ENCODE data around the gene BLOC1S5.

The BLOC1S5 gene

GRCh38 chr6:7976485-7977056 lies 87.6 kb downstream of the BLOC1S5 start:
- TF ChIP-seq CSDC2 (CRISPR knock-in tag; IDR thresholded peaks at IDR 0.05): no peak
- TF ChIP-seq ARNTL (CRISPR knock-in tag; IDR thresholded peaks at IDR 0.05; ENCODE audit: borderline replicate concordance, low read depth): no peak
- TF ChIP-seq ZFP30 (CRISPR knock-in tag; IDR thresholded peaks at IDR 0.05): no peak
- TF ChIP-seq RARB (CRISPR knock-in tag; IDR thresholded peaks at IDR 0.05): no peak
- no peak for TF ChIP-seq PATZ1 (CRISPR knock-in tag; IDR thresholded peaks at IDR 0.05; ENCODE audit: borderline replicate concordance)
- TF ChIP-seq ISL1 (CRISPR knock-in tag; IDR thresholded peaks at IDR 0.05): no peak
- no peak for TF ChIP-seq OSR1 (CRISPR knock-in tag; IDR thresholded peaks at IDR 0.05)
- TF ChIP-seq POU6F1 (CRISPR knock-in tag; IDR thresholded peaks at IDR 0.05; ENCODE audit: borderline replicate concordance, low read depth): no peak
- TF ChIP-seq ESRRG (CRISPR knock-in tag; IDR thresholded peaks at IDR 0.05): no peak
- TF ChIP-seq PPARA (CRISPR knock-in tag; IDR thresholded peaks at IDR 0.05; ENCODE audit: borderline replicate concordance): no peak
- no peak for TF ChIP-seq ZNF8 (CRISPR knock-in tag; IDR thresholded peaks at IDR 0.05)
- TF ChIP-seq ZNF70 (CRISPR knock-in tag; IDR thresholded peaks at IDR 0.05): no peak
- TF ChIP-seq TOX (CRISPR knock-in tag; IDR thresholded peaks at IDR 0.05; ENCODE audit: borderline replicate concordance): no peak
- no peak for TF ChIP-seq GLIS3 (CRISPR knock-in tag; IDR thresholded peaks at IDR 0.05)
- no peak for TF ChIP-seq BACH2 (CRISPR knock-in tag; IDR thresholded peaks at IDR 0.05; ENCODE audit: borderline replicate concordance)
- TF ChIP-seq, protein P1, sequence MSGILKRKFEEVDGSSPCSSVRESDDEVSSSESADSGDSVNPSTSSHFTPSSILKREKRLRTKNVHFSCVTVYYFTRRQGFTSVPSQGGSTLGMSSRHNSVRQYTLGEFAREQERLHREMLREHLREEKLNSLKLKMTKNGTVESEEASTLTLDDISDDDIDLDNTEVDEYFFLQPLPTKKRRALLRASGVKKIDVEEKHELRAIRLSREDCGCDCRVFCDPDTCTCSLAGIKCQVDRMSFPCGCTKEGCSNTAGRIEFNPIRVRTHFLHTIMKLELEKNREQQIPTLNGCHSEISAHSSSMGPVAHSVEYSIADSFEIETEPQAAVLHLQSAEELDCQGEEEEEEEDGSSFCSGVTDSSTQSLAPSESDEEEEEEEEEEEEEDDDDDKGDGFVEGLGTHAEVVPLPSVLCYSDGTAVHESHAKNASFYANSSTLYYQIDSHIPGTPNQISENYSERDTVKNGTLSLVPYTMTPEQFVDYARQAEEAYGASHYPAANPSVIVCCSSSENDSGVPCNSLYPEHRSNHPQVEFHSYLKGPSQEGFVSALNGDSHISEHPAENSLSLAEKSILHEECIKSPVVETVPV (CRISPR knock-in tag; IDR thresholded peaks at IDR 0.05): no peak
- no peak for TF ChIP-seq TCF4 (CRISPR knock-in tag; IDR thresholded peaks at IDR 0.05; ENCODE audit: borderline replicate concordance)
- TF ChIP-seq SNAI2 (CRISPR knock-in tag; IDR thresholded peaks at IDR 0.05): no peak
- no peak for TF ChIP-seq ZNF565 (CRISPR knock-in tag; conservative IDR thresholded peaks at IDR 0.05; ENCODE audit: low read depth)
- no peak for ATAC-seq

GRCh38 chr6:7975764-7976146 lies 88.4 kb downstream of the BLOC1S5 start:
- ATAC-seq: peak; percentile 74
- TF ChIP-seq, protein P2, sequence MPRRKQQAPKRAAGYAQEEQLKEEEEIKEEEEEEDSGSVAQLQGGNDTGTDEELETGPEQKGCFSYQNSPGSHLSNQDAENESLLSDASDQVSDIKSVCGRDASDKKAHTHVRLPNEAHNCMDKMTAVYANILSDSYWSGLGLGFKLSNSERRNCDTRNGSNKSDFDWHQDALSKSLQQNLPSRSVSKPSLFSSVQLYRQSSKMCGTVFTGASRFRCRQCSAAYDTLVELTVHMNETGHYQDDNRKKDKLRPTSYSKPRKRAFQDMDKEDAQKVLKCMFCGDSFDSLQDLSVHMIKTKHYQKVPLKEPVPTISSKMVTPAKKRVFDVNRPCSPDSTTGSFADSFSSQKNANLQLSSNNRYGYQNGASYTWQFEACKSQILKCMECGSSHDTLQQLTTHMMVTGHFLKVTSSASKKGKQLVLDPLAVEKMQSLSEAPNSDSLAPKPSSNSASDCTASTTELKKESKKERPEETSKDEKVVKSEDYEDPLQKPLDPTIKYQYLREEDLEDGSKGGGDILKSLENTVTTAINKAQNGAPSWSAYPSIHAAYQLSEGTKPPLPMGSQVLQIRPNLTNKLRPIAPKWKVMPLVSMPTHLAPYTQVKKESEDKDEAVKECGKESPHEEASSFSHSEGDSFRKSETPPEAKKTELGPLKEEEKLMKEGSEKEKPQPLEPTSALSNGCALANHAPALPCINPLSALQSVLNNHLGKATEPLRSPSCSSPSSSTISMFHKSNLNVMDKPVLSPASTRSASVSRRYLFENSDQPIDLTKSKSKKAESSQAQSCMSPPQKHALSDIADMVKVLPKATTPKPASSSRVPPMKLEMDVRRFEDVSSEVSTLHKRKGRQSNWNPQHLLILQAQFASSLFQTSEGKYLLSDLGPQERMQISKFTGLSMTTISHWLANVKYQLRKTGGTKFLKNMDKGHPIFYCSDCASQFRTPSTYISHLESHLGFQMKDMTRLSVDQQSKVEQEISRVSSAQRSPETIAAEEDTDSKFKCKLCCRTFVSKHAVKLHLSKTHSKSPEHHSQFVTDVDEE (CRISPR knock-in tag; IDR thresholded peaks at IDR 0.05): no peak
- TF ChIP-seq ZFP30 (CRISPR knock-in tag; IDR thresholded peaks at IDR 0.05): no peak
- TF ChIP-seq TCF4 (CRISPR knock-in tag; IDR thresholded peaks at IDR 0.05; ENCODE audit: borderline replicate concordance): no peak
- TF ChIP-seq, protein P3, sequence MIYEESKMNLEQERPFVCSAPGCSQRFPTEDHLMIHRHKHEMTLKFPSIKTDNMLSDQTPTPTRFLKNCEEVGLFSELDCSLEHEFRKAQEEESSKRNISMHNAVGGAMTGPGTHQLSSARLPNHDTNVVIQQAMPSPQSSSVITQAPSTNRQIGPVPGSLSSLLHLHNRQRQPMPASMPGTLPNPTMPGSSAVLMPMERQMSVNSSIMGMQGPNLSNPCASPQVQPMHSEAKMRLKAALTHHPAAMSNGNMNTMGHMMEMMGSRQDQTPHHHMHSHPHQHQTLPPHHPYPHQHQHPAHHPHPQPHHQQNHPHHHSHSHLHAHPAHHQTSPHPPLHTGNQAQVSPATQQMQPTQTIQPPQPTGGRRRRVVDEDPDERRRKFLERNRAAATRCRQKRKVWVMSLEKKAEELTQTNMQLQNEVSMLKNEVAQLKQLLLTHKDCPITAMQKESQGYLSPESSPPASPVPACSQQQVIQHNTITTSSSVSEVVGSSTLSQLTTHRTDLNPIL (CRISPR knock-in tag; IDR thresholded peaks at IDR 0.05; ENCODE audit: low read depth): no peak
- TF ChIP-seq ZNF565 (CRISPR knock-in tag; conservative IDR thresholded peaks at IDR 0.05; ENCODE audit: low read depth): no peak
- no peak for TF ChIP-seq CSDC2 (CRISPR knock-in tag; IDR thresholded peaks at IDR 0.05)

Measured in SK-N-SH treated with all-trans-retinoic acid at 6 μM for 48 hours (cell line).